A549 treated with AZD9567 at 1 μM for 4 hours (cell line): ENCODE results near the gene U2AF1L4. TPM values are rescaled to one million over a fixed set of nuclear protein-coding genes. Genes with fewer than 3 reads are reported as not detected.

ENCODE experiments used
- total RNA-seq: library from RNA; stranded (reverse); fragments of 200-300 nt; extraction: Qiagen RNA extraction; gene quantifications from 5 replicates; pipeline ENCODE4 v1.2.3, GENCODE V29; 2022; ENCODE audit not compliant: insufficient read depth

U2AF1L4 gene
- 14.5 to 26.3 TPM (median 25.6 TPM) in 5 replicates for total RNA-seq

DNA sequence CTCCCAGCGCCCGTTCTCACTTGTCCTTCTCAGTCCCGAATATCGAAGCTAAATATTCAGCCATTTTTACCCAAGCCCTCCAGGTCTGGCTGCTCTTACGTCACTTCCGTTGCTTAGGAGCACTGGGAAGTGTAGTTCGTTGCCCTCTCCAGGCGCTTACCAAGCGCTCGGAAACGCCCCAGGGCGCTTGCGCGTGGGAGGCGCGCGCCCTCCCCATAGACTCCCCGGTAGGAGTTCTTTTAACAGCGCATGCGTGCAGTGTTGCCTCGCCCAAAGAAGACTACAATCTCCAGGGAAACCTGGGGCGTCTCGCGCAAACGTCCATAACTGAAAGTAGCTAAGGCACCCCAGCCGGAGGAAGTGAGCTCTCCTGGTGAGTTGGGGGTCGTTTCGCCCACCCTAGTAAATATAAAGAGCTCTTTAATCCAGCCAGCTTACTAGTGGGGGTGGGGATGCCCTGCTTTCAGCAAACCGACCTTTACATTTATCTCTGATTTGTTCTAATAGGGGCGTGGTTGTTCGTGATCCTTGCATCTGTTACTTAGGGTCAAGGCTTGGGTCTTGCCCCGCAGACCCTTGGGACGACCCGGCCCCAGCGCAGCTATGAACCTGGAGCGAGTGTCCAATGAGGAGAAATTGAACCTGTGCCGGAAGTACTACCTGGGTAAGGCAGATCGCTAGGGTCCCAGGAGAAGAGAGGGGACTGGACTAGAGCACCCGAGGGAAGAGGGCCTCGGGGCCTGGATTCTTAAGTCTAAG lies at the start of gene U2AF1L4, which contains the start of gene PSENEN:
U2AF1L4 (minus strand) TSS at position 91 of the 759 bp plus-strand sequence; CDS start at position 64, 27 bp downstream.
PSENEN (plus strand) TSS at position 324 of the 759 bp plus-strand sequence; CDS start at position 604, 280 bp downstream.

GRCh38 chr19:35775298-35776101 lies 30.3 kb upstream of the U2AF1L4 start, which contains the start of gene ARHGAP33:
Gene ARHGAP33 (plus strand): TSS chr19:35775564. CDS start chr19:35775659, 95 bp downstream.

GRCh38 chr19:35757749-35758608 lies 12.8 kb upstream of the U2AF1L4 start, which contains the start of gene PROSER3:
Gene PROSER3 (plus strand): TSS chr19:35758176. CDS start chr19:35758216, 40 bp downstream.

GRCh38 chr19:35756377-35757230 lies 11.4 kb upstream of the U2AF1L4 start, which contains the start of gene HSPB6:
Gene HSPB6 (minus strand): TSS chr19:35757029. CDS start chr19:35757008, 21 bp downstream.

GRCh38 chr19:35748106-35749020 lies 3.1 kb upstream of the U2AF1L4 start, which contains the start of gene LIN37:
Gene LIN37 (plus strand): TSS chr19:35748576. CDS start chr19:35748725, 149 bp downstream.

DNA sequence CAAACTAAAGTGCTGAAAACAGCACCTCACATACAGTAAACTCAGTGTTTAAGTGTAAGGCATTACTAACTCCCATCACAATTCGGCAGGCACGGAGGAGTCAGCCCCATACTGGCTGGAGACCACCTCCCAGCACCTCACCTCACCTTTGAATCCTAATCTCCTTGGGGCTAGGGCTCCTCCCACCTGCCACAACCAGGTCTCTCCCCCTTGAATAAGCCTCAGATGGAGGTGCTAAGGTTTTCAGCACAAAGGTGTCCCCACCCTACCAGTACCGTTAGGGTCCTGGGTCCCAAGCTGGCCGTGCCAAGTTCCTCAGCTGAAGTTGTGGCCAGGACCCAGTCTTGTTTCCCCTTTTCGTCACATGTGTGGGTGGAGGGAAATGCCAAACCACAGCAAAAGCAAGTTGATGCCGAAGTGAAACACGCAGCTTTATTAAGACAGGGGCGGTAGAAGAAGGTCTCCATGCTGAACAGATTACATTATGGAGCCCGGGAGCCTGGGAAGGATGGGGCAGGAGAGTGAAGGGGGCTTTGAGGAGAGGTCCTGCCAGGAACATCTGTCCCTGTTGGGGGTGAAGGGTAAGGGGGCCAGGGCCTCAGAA lies 3.0 kb downstream of the U2AF1L4 start, which contains the start of gene IGFLR1:
IGFLR1 (minus strand) TSS at position 332 of the 604 bp plus-strand sequence. CDS start 1,272 bp downstream, outside the sequence.

GRCh38 chr19:35717665-35718344 lies 27.4 kb downstream of the U2AF1L4 start, which contains the start of gene KMT2B:
Gene KMT2B (plus strand): TSS chr19:35718003. CDS start chr19:35718019, 16 bp downstream.

GRCh38 chr19:35704218-35704617 lies 41.0 kb downstream of the U2AF1L4 start, which contains the start of gene ZBTB32:
Gene ZBTB32 (plus strand): TSS chr19:35704558. CDS start chr19:35714627, 10,069 bp downstream.

Other genes starting within 250 kb of the U2AF1L4 start
- 32.2 to 38.6 TPM (median 34.4 TPM) in 5 replicates for gene DMKN, start 231.8 kb downstream of the U2AF1L4 start, total RNA-seq
- gene SBSN, start 217.1 kb downstream of the U2AF1L4 start, total RNA-seq, result 1.9 to 3.2 TPM (median 2.6 TPM) in 5 replicates
- 0.10 to 0.15 TPM in 2 of 5 replicates, not detected in the others for gene GAPDHS, start 212.0 kb downstream of the U2AF1L4 start, total RNA-seq
- 340 to 440 TPM (median 431 TPM) in 5 replicates for gene TMEM147, start 199.8 kb downstream of the U2AF1L4 start, total RNA-seq
- 0.07 to 0.08 TPM in 2 of 5 replicates, not detected in the others for gene ATP4A, start 181.8 kb downstream of the U2AF1L4 start, total RNA-seq
- not detected in 5 replicates for gene PMIS2, start 159.2 kb downstream of the U2AF1L4 start, total RNA-seq
- gene HAUS5, start 132.7 kb downstream of the U2AF1L4 start, total RNA-seq, result 7.1 to 16.9 TPM (median 15.8 TPM) in 5 replicates
- gene RBM42, start 116.4 kb downstream of the U2AF1L4 start, total RNA-seq, result 134 to 209 TPM (median 196 TPM) in 5 replicates
- gene ETV2, start 103.7 kb downstream of the U2AF1L4 start, total RNA-seq, result 1.8 to 3.6 TPM (median 2.4 TPM) in 4 of 5 replicates, not detected in the other
- gene COX6B1, start 97.1 kb downstream of the U2AF1L4 start, total RNA-seq, result 1,345 to 2,265 TPM (median 1,386 TPM) in 5 replicates
- 0.75 to 1.1 TPM (median 0.86 TPM) in 4 of 5 replicates, not detected in the other for gene UPK1A, start 78.9 kb downstream of the U2AF1L4 start, total RNA-seq
- not detected in 5 replicates for gene ZBTB32, start 40.9 kb downstream of the U2AF1L4 start, total RNA-seq
- 56.0 to 66.5 TPM (median 61.9 TPM) in 5 replicates for gene KMT2B, start 27.4 kb downstream of the U2AF1L4 start, total RNA-seq
- gene IGFLR1, start 3.0 kb downstream of the U2AF1L4 start, total RNA-seq, result 12.6 to 17.0 TPM (median 12.9 TPM) in 5 replicates
- 259 to 313 TPM (median 277 TPM) in 5 replicates for gene PSENEN, start 233 bp upstream of the U2AF1L4 start, total RNA-seq
- gene LIN37, start 3.2 kb upstream of the U2AF1L4 start, total RNA-seq, result 22.9 to 57.3 TPM (median 27.5 TPM) in 5 replicates
- gene HSPB6, start 11.6 kb upstream of the U2AF1L4 start, total RNA-seq, result 0.28 to 0.42 TPM (median 0.36 TPM) in 4 of 5 replicates, not detected in the other
- gene PROSER3, start 12.8 kb upstream of the U2AF1L4 start, total RNA-seq, result 23.3 to 34.4 TPM (median 28.2 TPM) in 5 replicates
- 5.6 to 17.7 TPM (median 8.4 TPM) in 5 replicates for gene ARHGAP33, start 30.1 kb upstream of the U2AF1L4 start, total RNA-seq
- 0.22 to 0.40 TPM (median 0.32 TPM) in 4 of 5 replicates, not detected in the other for gene PRODH2, start 67.4 kb upstream of the U2AF1L4 start, total RNA-seq
- gene NPHS1, start 107.1 kb upstream of the U2AF1L4 start, total RNA-seq, result 0.47 to 0.70 TPM (median 0.57 TPM) in 4 of 5 replicates, not detected in the other
- 0.39 to 0.61 TPM (median 0.49 TPM) in 4 of 5 replicates, not detected in the other for gene KIRREL2, start 111.5 kb upstream of the U2AF1L4 start, total RNA-seq
- 58.7 to 97.2 TPM (median 91.0 TPM) in 5 replicates for gene APLP1, start 123.2 kb upstream of the U2AF1L4 start, total RNA-seq
- 3.0 to 9.9 TPM (median 8.2 TPM) in 5 replicates for gene NFKBID, start 155.1 kb upstream of the U2AF1L4 start, total RNA-seq
- 0.25 to 0.67 TPM (median 0.50 TPM) in 4 of 5 replicates, not detected in the other for gene HCST, start 157.1 kb upstream of the U2AF1L4 start, total RNA-seq
- gene TYROBP, start 162.9 kb upstream of the U2AF1L4 start, total RNA-seq, result 0.17 TPM in 1 of 5 replicates, not detected in the others
- gene LRFN3, start 191.0 kb upstream of the U2AF1L4 start, total RNA-seq, result 14.2 to 23.4 TPM (median 21.3 TPM) in 5 replicates
- 25.6 to 52.9 TPM (median 51.2 TPM) in 5 replicates for gene SDHAF1, start 249.8 kb upstream of the U2AF1L4 start, total RNA-seq